ENCODE measurements around the gene SLC17A2.

- TF ChIP-seq POLR2A (IDR thresholded peaks at IDR 0.05; ENCODE audit: low read depth): no peak
- peak; percentile 20 to 30 (median 28) for TF ChIP-seq CTCF (IDR thresholded peaks at IDR 0.05)
- TF ChIP-seq POLR2AphosphoS5 (IDR thresholded peaks at IDR 0.05): no peak
Observed at GRCh38 chr6:25889877-25890853, 40.3 kb downstream of the SLC17A2 start.

All from esophagus muscularis mucosa (tissue), 3 donors.